CD4-positive, alpha-beta T cell (primary cell): Measurements from ENCODE around the gene OGG1. TPM values are rescaled to one million over a fixed set of nuclear protein-coding genes. Genes with fewer than 3 reads are reported as not detected.

Source experiments
- ATAC-seq: fragments of 200-7000 bp; cut with Tn5 transposase; one replicate; pipeline ENCODE4 v1.10.0; 2022; ENCODE audit warnings: mild to moderate bottlenecking; ENCODE audit not compliant: poor library complexity
- CTCF ChIA-PET: fragments of 350-600 bp; sonication (Branson Sonifier 250); formaldehyde crosslinking; loops from one replicate; lab custom pipeline; 2021; ENCODE audit warnings: antibody characterized with exemption, inconsistent platforms; lab: Charles Lee
- POLR2A ChIA-PET: fragments of 350-600 bp; sonication (Branson Sonifier 250); formaldehyde crosslinking; loops from one replicate; lab custom pipeline; 2021; ENCODE audit warnings: antibody characterized with exemption, inconsistent platforms; lab: Charles Lee
- DNase-seq, 14 experiments: peaks; one replicate each; pipeline ENCODE4 v3.0.0-alpha.2; 2013 to 2020; ENCODE audit warnings: mixed read lengths in 2 of 14
- H3K27ac ChIP-seq, 2 donors: one replicate each; pipeline versions ENCODE4 v1.5.1 to v1.7.0; 2013; ENCODE audit warnings: low read length in 2 of 2, low read depth in 1 of 2, mild to moderate bottlenecking in 1 of 2
- H3K27me3 ChIP-seq, 2 experiments: 1 replicate in 1 of 2; 2 replicates in 1 of 2; pipeline versions ENCODE4 v1.6.1 to v1.7.0; 2013; ENCODE audit warnings: low read length in 2 of 2, control low read depth in 1 of 2, mild to moderate bottlenecking in 1 of 2, moderate library complexity in 1 of 2; ENCODE audit not compliant: insufficient read depth in 2 of 2, control insufficient read depth in 1 of 2
- H3K36me3 ChIP-seq: one replicate; pipeline ENCODE4 v1.6.1; 2013; ENCODE audit warnings: low read length, control low read depth; ENCODE audit not compliant: insufficient read depth
- H3K4me1 ChIP-seq: one replicate; pipeline ENCODE4 v1.6.1; 2013; ENCODE audit warnings: low read length, control low read depth; ENCODE audit not compliant: insufficient read depth
- H3K4me3 ChIP-seq: one replicate; pipeline ENCODE4 v1.5.1; 2013; ENCODE audit warnings: mild to moderate bottlenecking, low read length, moderate library complexity
- H3K9me3 ChIP-seq, 2 experiments: 1 replicate in 1 of 2; 2 replicates in 1 of 2; pipeline versions ENCODE4 v1.6.1 to v1.7.0; 2013; ENCODE audit warnings: low read length in 2 of 2, mild to moderate bottlenecking in 2 of 2, control low read depth in 1 of 2, moderate library complexity in 1 of 2; ENCODE audit not compliant: control insufficient read depth in 1 of 2, insufficient read depth in 1 of 2
- H3K27ac Mint-ChIP-seq: one replicate; pipeline ENCODE4 v1.8.0; 2020; ENCODE audit warnings: mixed read lengths
- H3K27me3 Mint-ChIP-seq: one replicate; pipeline ENCODE4 v1.8.0; 2021; ENCODE audit warnings: mixed read lengths
- H3K36me3 Mint-ChIP-seq: one replicate; pipeline ENCODE4 v1.8.0; 2021; ENCODE audit warnings: low read depth, mixed read lengths
- H3K4me1 Mint-ChIP-seq: one replicate; pipeline ENCODE4 v1.8.0; 2021; ENCODE audit warnings: low read depth, mixed read lengths
- H3K4me3 Mint-ChIP-seq: one replicate; pipeline ENCODE4 v1.8.0; 2020; ENCODE audit warnings: mild to moderate bottlenecking, mixed read lengths
- H3K9me3 Mint-ChIP-seq: one replicate; pipeline ENCODE4 v1.8.0; 2020; ENCODE audit warnings: mixed read lengths
- intact Hi-C, 2 experiments: fragments of 100-400 bp; cut with DNase I in 1 of 2; cut with micrococcal nuclease in 1 of 2; formaldehyde crosslinking; loops; one replicate each; pipeline versions ENCODE4 v1.15.1 to v1.9.0; 2023 to 2025; cut with DNase I, micrococcal nuclease
- total RNA-seq, 174 experiments: library from RNA in 2 of 174; stranded (reverse) in 2 of 174; gene quantifications; one replicate each; pipeline ENCODE4 v1.2.3 and lab custom pipeline; 2021 to 2026
- TF ChIP-seq, protein P1 (sequence below): fragments of 200-600 bp; IDR thresholded peaks from one replicate; pipeline ENCODE4 v1.8.0; 2022; ENCODE audit warnings: antibody characterized with exemption, mild to moderate bottlenecking

OGG1 gene
- total RNA-seq, 2 experiments from 2014 or later: 7.1 to 8.9 TPM

DNA sequence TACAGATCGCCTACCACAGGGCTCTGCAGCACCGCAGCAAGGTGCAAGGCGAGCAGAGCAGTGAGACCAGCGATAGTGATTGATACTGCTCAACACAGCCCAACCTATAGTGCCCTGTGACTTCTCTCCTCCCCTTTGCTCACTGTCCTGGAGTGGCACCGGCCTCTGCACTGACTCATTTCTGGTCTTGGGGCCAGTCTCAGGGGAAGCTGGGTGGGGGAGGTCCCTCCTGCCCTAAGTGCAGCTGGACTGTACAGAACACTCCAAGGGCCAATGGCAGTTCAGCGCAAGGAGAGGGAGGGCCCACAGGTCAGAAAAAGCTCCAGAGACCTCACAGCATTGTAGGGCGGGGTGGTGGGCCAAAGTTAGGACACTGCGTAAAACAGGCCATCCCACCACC lies 2.5 kb upstream of the OGG1 start:
- no peaks in the 10 kb centered on the region for H3K9me3 Mint-ChIP-seq
- H3K27ac ChIP-seq: no peak overlapping the region
- no peaks in the 10 kb centered on the region for H3K27me3 Mint-ChIP-seq
- no peaks in the 10 kb centered on the region for H3K27me3 ChIP-seq
- H3K36me3 Mint-ChIP-seq: peaks cover 89% of the 10 kb centered on the region
- H3K36me3 ChIP-seq: peaks cover 68% of the 10 kb centered on the region
- H3K4me3 Mint-ChIP-seq: no peak overlapping the region
- no peak for DNase-seq
- ATAC-seq: no peak
- intact Hi-C loops: loop anchor here in 1 of 2 experiments (5.0 kb wide), 3 partner anchors 60 to 145 kb away; partner anchors contain the start of gene JAGN1
- H3K4me1 Mint-ChIP-seq: peaks cover 34% of the 10 kb centered on the region
- no peaks in the 10 kb centered on the region for H3K9me3 ChIP-seq
- ChIA-PET POLR2A (interaction anchor here (1.0 kb wide), 1 partner anchor 350 kb away, joined by 3 read pairs; the partner anchor contains the start of gene SETD5), CTCF (no interaction called here)
- peak overlapping the region; percentile 36 for H3K27ac Mint-ChIP-seq
- TF ChIP-seq, protein P1, sequence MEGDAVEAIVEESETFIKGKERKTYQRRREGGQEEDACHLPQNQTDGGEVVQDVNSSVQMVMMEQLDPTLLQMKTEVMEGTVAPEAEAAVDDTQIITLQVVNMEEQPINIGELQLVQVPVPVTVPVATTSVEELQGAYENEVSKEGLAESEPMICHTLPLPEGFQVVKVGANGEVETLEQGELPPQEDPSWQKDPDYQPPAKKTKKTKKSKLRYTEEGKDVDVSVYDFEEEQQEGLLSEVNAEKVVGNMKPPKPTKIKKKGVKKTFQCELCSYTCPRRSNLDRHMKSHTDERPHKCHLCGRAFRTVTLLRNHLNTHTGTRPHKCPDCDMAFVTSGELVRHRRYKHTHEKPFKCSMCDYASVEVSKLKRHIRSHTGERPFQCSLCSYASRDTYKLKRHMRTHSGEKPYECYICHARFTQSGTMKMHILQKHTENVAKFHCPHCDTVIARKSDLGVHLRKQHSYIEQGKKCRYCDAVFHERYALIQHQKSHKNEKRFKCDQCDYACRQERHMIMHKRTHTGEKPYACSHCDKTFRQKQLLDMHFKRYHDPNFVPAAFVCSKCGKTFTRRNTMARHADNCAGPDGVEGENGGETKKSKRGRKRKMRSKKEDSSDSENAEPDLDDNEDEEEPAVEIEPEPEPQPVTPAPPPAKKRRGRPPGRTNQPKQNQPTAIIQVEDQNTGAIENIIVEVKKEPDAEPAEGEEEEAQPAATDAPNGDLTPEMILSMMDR: no peak
- peaks cover 30% of the 10 kb centered on the region for H3K4me1 ChIP-seq
- H3K4me3 ChIP-seq: no peak overlapping the region

DNA sequence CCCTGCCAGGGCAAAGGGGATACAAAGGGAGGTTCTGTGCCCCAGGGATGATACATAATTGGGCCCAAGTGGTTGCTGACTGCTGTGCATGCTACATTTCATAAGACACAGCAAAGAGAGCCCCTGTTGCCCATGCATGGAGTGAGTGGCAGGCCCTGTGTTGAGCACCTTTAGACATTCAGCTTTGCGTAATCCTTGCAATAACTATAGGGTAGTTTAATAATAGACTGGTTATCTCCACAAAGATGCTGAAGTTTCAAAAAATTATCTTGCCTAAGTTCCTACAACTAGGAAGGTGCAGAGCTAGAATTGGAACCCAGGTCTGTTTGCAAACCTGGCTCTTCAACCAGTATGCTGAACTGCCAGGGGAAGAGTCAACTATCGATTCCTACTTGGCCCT lies 1.7 kb upstream of the OGG1 start:
- Histone ChIP-seq H3K27ac (no peak overlapping the region), H3K4me3 (no peak overlapping the region), H3K36me3 (peaks cover 60% of the 10 kb centered on the region), H3K4me1 (peaks cover 30% of the 10 kb centered on the region), H3K27me3 (no peaks in the 10 kb centered on the region), H3K9me3 (no peaks in the 10 kb centered on the region)
- DNase-seq (no peak), ATAC-seq (no peak)
- ChIA-PET POLR2A (interaction anchor here (1.0 kb wide), 1 partner anchor 351 kb away, joined by 3 read pairs; the partner anchor contains the start of gene SETD5), CTCF (no interaction called here)
- H3K9me3 Mint-ChIP-seq: no peaks in the 10 kb centered on the region
- intact Hi-C loops: loop anchor here in 1 of 2 experiments (1.0 to 5.0 kb wide), 4 partner anchors 15 to 144 kb away; partner anchors contain the start of gene JAGN1
- TF ChIP-seq, protein P1: no peak
- no peaks in the 10 kb centered on the region for H3K27me3 Mint-ChIP-seq
- peaks cover 82% of the 10 kb centered on the region for H3K36me3 Mint-ChIP-seq
- H3K4me3 Mint-ChIP-seq: peak overlapping the region; percentile 46
- peak overlapping the region; percentile 36 for H3K27ac Mint-ChIP-seq
- peaks cover 34% of the 10 kb centered on the region for H3K4me1 Mint-ChIP-seq

DNA sequence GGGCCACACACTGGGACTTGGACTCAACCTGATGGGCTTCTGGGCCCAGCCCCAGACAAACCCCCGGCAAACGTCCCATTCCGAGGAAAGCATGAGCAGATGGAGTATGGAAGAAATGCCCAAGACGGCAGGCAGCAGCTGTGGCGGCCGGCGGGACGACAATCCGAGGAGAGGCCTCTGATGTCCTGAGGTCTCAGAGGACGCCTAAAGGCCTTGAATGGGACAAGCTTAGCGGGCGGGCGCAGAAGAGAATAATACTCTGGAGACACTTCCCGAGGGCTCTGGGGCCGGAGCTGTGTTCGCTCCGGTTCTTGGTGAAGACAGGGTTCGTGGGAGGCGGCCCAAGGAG lies 482 bp upstream of the OGG1 start:
- peaks cover 77% of the 10 kb centered on the region for H3K36me3 Mint-ChIP-seq

More for the DNA sequence above, 482 bp upstream of the OGG1 start:
- H3K9me3 ChIP-seq: no peaks in the 10 kb centered on the region
- TF ChIP-seq, protein P1: no peak
- DNase-seq (peak in 1 of 14 experiments; percentile 12), ATAC-seq (no peak)
- CTCF ChIA-PET: interaction anchor here (1.0 to 1.5 kb wide), 6 partner anchors 18 to 184 kb away, joined by 3 to 9 read pairs (median 4); partner anchors contain the start of genes ARPC4 and BRPF1
- peaks cover 41% of the 10 kb centered on the region for H3K4me1 Mint-ChIP-seq
- peaks cover 31% of the 10 kb centered on the region for H3K4me1 ChIP-seq
- peaks cover 51% of the 10 kb centered on the region for H3K36me3 ChIP-seq
- no peaks in the 10 kb centered on the region for H3K9me3 Mint-ChIP-seq
- POLR2A ChIA-PET: interaction anchor here (0.7 to 3.3 kb wide), 15 partner anchors 9 to 572 kb away, joined by 3 to 41 read pairs (median 5); partner anchors contain the start of genes ARPC4, BRPF1, CAMK1 and CRELD1
- H3K4me3 Mint-ChIP-seq: peak overlapping the region; percentile 95
- H3K27ac ChIP-seq: peak overlapping the region; percentile 60 to 69
- peak overlapping the region; percentile 82 for H3K4me3 ChIP-seq
- H3K27ac Mint-ChIP-seq: peak overlapping the region; percentile 85
- H3K27me3 ChIP-seq: no peaks in the 10 kb centered on the region
- no peaks in the 10 kb centered on the region for H3K27me3 Mint-ChIP-seq
- intact Hi-C loops: loop anchor here (1.0 to 5.0 kb wide), 4 partner anchors 18 to 143 kb away; partner anchors contain the start of genes BRPF1 (in 1 of the 2) and JAGN1 (in 1 of the 2)
